ENCODE data around the gene SEC24D.
"Not testable (repeated sequence)": the region's sequence is repeated elsewhere in the genome, so short reads cannot be mapped to it uniquely, and the experiment has no call there.

Gene SEC24D

GRCh38 chr4:118879409-118879808 lies 43.5 kb upstream of the SEC24D start:
- H3K79me2 ChIP-seq (ENCODE audit: control insufficient read depth, insufficient read depth, low read length, poor library complexity) = no peaks in the 10 kb centered on the region
- no peak overlapping the region for H4K8ac ChIP-seq (ENCODE audit: low read depth, low read length)
- no peak overlapping the region for H2BK12ac ChIP-seq (ENCODE audit: low read length)
- H3K27ac ChIP-seq (ENCODE audit: low read depth, low read length) = no peak overlapping the region
- H3K27me3 ChIP-seq (ENCODE audit: insufficient read depth, low read length) = no peaks in the 10 kb centered on the region
- no CpG with 5 or more reads among the region's 7 CpGs for WGBS (ENCODE audit: extremely low coverage, insufficient coverage, insufficient read length)
- no peak overlapping the region for H3K14ac ChIP-seq (ENCODE audit: low read length)
- no peak overlapping the region for H2AK5ac ChIP-seq (ENCODE audit: low read length)
- H2AFZ ChIP-seq (ENCODE audit: insufficient read depth, low read length, poor library complexity) = no peak overlapping the region
- peaks cover 3 to 4% of the 10 kb centered on the region in 2 experiments for H3K4me1 ChIP-seq (ENCODE audit: control insufficient read depth in 1 of 2, insufficient read depth in 2 of 2, low read length in 2 of 2)
- H2BK120ac ChIP-seq (ENCODE audit: insufficient read depth, low read length, poor library complexity) = no peak overlapping the region
- no peaks in the 10 kb centered on the region for H3K36me3 ChIP-seq (ENCODE audit: control insufficient read depth in 1 of 2, insufficient read depth in 2 of 2, low read length in 2 of 2)
- no peak overlapping the region for H3K18ac ChIP-seq (ENCODE audit: low read length)
- no peak for DNase-seq
- no peak overlapping the region for H4K91ac ChIP-seq (ENCODE audit: low read depth, low read length)
- no peak overlapping the region for H3K9ac ChIP-seq (ENCODE audit: low read length)
- H4K12ac ChIP-seq (ENCODE audit: low read depth, low read length) = no peak overlapping the region
- no peaks in the 10 kb centered on the region for H3K79me1 ChIP-seq (ENCODE audit: low read length)
- no peak overlapping the region for H3K4me3 ChIP-seq (ENCODE audit: low read depth, low read length)
- no peak overlapping the region for H3K4me2 ChIP-seq (ENCODE audit: low read length)
- no peak overlapping the region for H3K23ac ChIP-seq (ENCODE audit: low read length)
- H3K4ac ChIP-seq (ENCODE audit: low read depth, low read length) = no peak overlapping the region
- no peak overlapping the region for H2BK5ac ChIP-seq (ENCODE audit: low read depth, low read length, poor library complexity)
- no peaks in the 10 kb centered on the region for H3K9me3 ChIP-seq (ENCODE audit: insufficient read depth, low read depth, low read length)

- not testable (repeated sequence) for H3K27ac ChIP-seq (ENCODE audit: low read depth, low read length); DNase-seq; H4K91ac ChIP-seq (ENCODE audit: low read depth, low read length); H2AK5ac ChIP-seq (ENCODE audit: low read length); H4K12ac ChIP-seq (ENCODE audit: low read depth, low read length); H3K79me2 ChIP-seq (ENCODE audit: control insufficient read depth, insufficient read depth, low read length, poor library complexity); H2BK5ac ChIP-seq (ENCODE audit: low read depth, low read length, poor library complexity); H3K23ac ChIP-seq (ENCODE audit: low read length); H4K8ac ChIP-seq (ENCODE audit: low read depth, low read length); H3K27me3 ChIP-seq (ENCODE audit: insufficient read depth, low read length); H2BK12ac ChIP-seq (ENCODE audit: low read length); H3K14ac ChIP-seq (ENCODE audit: low read length); H3K4me3 ChIP-seq (ENCODE audit: low read depth, low read length); H3K4me1 ChIP-seq (ENCODE audit: control insufficient read depth in 1 of 2, insufficient read depth in 2 of 2, low read length in 2 of 2); H3K4me2 ChIP-seq (ENCODE audit: low read length); H3K36me3 ChIP-seq (ENCODE audit: control insufficient read depth in 1 of 2, insufficient read depth in 2 of 2, low read length in 2 of 2); H3K4ac ChIP-seq (ENCODE audit: low read depth, low read length); H3K18ac ChIP-seq (ENCODE audit: low read length); H3K79me1 ChIP-seq (ENCODE audit: low read length); H2BK120ac ChIP-seq (ENCODE audit: insufficient read depth, low read length, poor library complexity); H2AFZ ChIP-seq (ENCODE audit: insufficient read depth, low read length, poor library complexity); H3K9ac ChIP-seq (ENCODE audit: low read length); H3K9me3 ChIP-seq (ENCODE audit: insufficient read depth, low read depth, low read length)
- WGBS (ENCODE audit: extremely low coverage, insufficient coverage, insufficient read length) = no CpG with 5 or more reads among the region's 9 CpGs
Observed at GRCh38 chr4:118878507-118878906, 42.6 kb upstream of the SEC24D start.

GRCh38 chr4:118877797-118878196 lies 41.9 kb upstream of the SEC24D start:
- Histone ChIP-seq H4K91ac (ENCODE audit: low read depth, low read length) (no peak overlapping the region), H3K9ac (ENCODE audit: low read length) (no peak overlapping the region), H3K14ac (ENCODE audit: low read length) (no peak overlapping the region), H2BK12ac (ENCODE audit: low read length) (no peak overlapping the region), H4K12ac (ENCODE audit: low read depth, low read length) (no peak overlapping the region), H3K27me3 (ENCODE audit: insufficient read depth, low read length) (no peaks in the 10 kb centered on the region), H4K8ac (ENCODE audit: low read depth, low read length) (no peak overlapping the region), H3K4me1 (ENCODE audit: control insufficient read depth in 1 of 2, insufficient read depth in 2 of 2, low read length in 2 of 2) (peaks cover 3 to 4% of the 10 kb centered on the region in 2 experiments), H2AK5ac (ENCODE audit: low read length) (no peak overlapping the region), H3K79me1 (ENCODE audit: low read length) (no peaks in the 10 kb centered on the region), H3K79me2 (ENCODE audit: control insufficient read depth, insufficient read depth, low read length, poor library complexity) (no peaks in the 10 kb centered on the region), H3K4ac (ENCODE audit: low read depth, low read length) (no peak overlapping the region), H3K36me3 (ENCODE audit: control insufficient read depth in 1 of 2, insufficient read depth in 2 of 2, low read length in 2 of 2) (no peaks in the 10 kb centered on the region), H3K23ac (ENCODE audit: low read length) (no peak overlapping the region), H2BK120ac (ENCODE audit: insufficient read depth, low read length, poor library complexity) (no peak overlapping the region), H3K27ac (ENCODE audit: low read depth, low read length) (no peak overlapping the region), H3K18ac (ENCODE audit: low read length) (no peak overlapping the region), H2AFZ (ENCODE audit: insufficient read depth, low read length, poor library complexity) (no peak overlapping the region), H2BK5ac (ENCODE audit: low read depth, low read length, poor library complexity) (no peak overlapping the region), H3K4me3 (ENCODE audit: low read depth, low read length) (no peak overlapping the region), H3K4me2 (ENCODE audit: low read length) (no peak overlapping the region), H3K9me3 (ENCODE audit: insufficient read depth, low read depth, low read length) (no peaks in the 10 kb centered on the region)
- WGBS (ENCODE audit: extremely low coverage, insufficient coverage, insufficient read length) = no CpG with 5 or more reads among the region's 6 CpGs
- no peak for DNase-seq

DNA sequence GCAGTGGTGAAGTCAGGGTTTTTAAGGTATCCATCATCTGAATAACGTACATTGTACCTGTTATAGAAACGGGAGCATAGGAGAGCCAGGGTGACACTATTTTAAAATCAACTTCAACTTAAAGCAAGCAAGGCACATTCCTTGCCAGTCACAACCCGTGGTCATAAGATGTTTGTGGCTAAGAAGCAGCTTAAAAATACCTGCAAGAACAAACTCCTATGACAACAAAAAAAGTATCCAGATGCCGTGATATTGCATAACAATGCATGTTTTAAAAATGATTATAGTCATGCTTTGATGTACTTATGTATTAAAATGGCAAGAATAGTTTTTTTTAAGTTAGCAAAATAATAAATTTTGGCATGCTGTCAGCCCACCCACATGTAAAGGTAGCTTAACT lies 36.3 kb upstream of the SEC24D start:
- no CpG with 5 or more reads among the region's 4 CpGs for WGBS (ENCODE audit: extremely low coverage, insufficient coverage, insufficient read length)
- peak; percentile 28 to 80 for DNase-seq
- no peaks in the 10 kb centered on the region for H3K79me2 ChIP-seq (ENCODE audit: control insufficient read depth, insufficient read depth, low read length, poor library complexity)

More for the DNA sequence above, 36.3 kb upstream of the SEC24D start:
- Histone ChIP-seq H3K9me3 (ENCODE audit: insufficient read depth, low read depth, low read length) (no peaks in the 10 kb centered on the region), H3K23ac (ENCODE audit: low read length) (no peak overlapping the region), H3K36me3 (ENCODE audit: control insufficient read depth in 1 of 2, insufficient read depth in 2 of 2, low read length in 2 of 2) (no peaks in the 10 kb centered on the region), H2AFZ (ENCODE audit: insufficient read depth, low read length, poor library complexity) (no peak overlapping the region), H2AK5ac (ENCODE audit: low read length) (no peak overlapping the region), H3K14ac (ENCODE audit: low read length) (no peak overlapping the region), H2BK5ac (ENCODE audit: low read depth, low read length, poor library complexity) (no peak overlapping the region), H4K12ac (ENCODE audit: low read depth, low read length) (no peak overlapping the region), H4K91ac (ENCODE audit: low read depth, low read length) (no peak overlapping the region), H3K4me1 (ENCODE audit: control insufficient read depth in 1 of 2, insufficient read depth in 2 of 2, low read length in 2 of 2) (no peaks in the 10 kb centered on the region), H2BK120ac (ENCODE audit: insufficient read depth, low read length, poor library complexity) (no peak overlapping the region), H3K4ac (ENCODE audit: low read depth, low read length) (no peak overlapping the region), H3K18ac (ENCODE audit: low read length) (no peak overlapping the region), H3K9ac (ENCODE audit: low read length) (no peak overlapping the region), H3K79me1 (ENCODE audit: low read length) (no peaks in the 10 kb centered on the region), H3K27ac (ENCODE audit: low read depth, low read length) (no peak overlapping the region), H3K4me2 (ENCODE audit: low read length) (no peak overlapping the region), H2BK12ac (ENCODE audit: low read length) (no peak overlapping the region), H4K8ac (ENCODE audit: low read depth, low read length) (no peak overlapping the region), H3K4me3 (ENCODE audit: low read depth, low read length) (no peak overlapping the region), H3K27me3 (ENCODE audit: insufficient read depth, low read length) (no peaks in the 10 kb centered on the region)
